SK-N-MC (cell line): Measurements from ENCODE around the gene TMEM218.

ENCODE experiments used
- DNase-seq: peaks from one replicate; pipeline ENCODE4 v3.0.0-alpha.2; 2011; ENCODE audit warnings: low read depth, low spot score
- H3K27ac ChIP-seq: fragments of 200-600 bp; sonication (generic); 2 replicates; pipeline ENCODE4 v1.5.1; 2016; ENCODE audit warnings: mixed run types
- H3K36me3 ChIP-seq: fragments of 200-600 bp; sonication (generic); 2 replicates; pipeline ENCODE4 v1.6.1; 2017; ENCODE audit warnings: antibody characterized with exemption, low read length, mixed read lengths; ENCODE audit not compliant: insufficient read depth
- H3K4me3 ChIP-seq: fragments of 200-600 bp; sonication (generic); 2 replicates; pipeline ENCODE4 v1.5.1; 2016
- H3K9ac ChIP-seq: fragments of 200-600 bp; sonication (generic); 2 replicates; pipeline ENCODE4 v1.8.0; 2017; ENCODE audit warnings: mixed run types, mixed read lengths; ENCODE audit not compliant: insufficient read length
- H3K9me3 ChIP-seq: fragments of 200-600 bp; sonication (generic); 2 replicates; pipeline ENCODE4 v1.6.1; 2017; ENCODE audit warnings: low read depth, mild to moderate bottlenecking, antibody characterized with exemption, low read length, moderate library complexity, mixed read lengths
- EZH2 ChIP-seq: fragments of 200-600 bp; sonication (generic); IDR thresholded peaks from one replicate; pipeline ENCODE4 v1.6.1; 2017; ENCODE audit warnings: antibody characterized with exemption
- FOXP2 ChIP-seq: optimal IDR thresholded peaks from 2 replicates; pipeline ENCODE3; 2011; ENCODE audit warnings: mild to moderate bottlenecking, moderate library complexity; ENCODE audit not compliant: insufficient read depth; ENCODE audit errors: extremely low read length, control extremely low read depth
- POLR2AphosphoS5 ChIP-seq: IDR thresholded peaks from 2 replicates; pipeline ENCODE4 v1.6.1; 2012; ENCODE audit warnings: mild to moderate bottlenecking, low read depth, low read length, borderline replicate concordance

Gene TMEM218

DNA sequence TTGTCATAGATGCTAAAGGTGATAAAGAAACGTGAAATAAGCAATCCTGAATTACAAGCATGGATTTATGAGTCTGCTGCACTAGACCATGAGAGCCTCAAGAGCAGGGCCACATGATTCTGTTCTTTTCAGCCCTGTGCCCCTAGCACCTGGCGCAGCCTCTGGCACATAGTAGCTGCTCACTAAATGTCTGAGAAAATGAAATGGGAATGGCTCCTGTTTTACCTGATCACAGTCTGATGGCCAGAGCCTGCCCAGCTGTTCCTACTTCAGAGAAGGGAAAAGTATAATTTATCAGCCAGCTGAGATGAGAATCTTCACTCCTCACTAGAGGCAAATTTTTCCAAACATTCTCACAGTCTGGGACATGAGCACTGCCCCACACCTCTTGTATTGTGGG, 42.4 kb upstream of the TMEM218 start:
- Histone ChIP-seq H3K9me3 (no peaks in the 10 kb centered on the region), H3K4me3 (no peak overlapping the region), H3K9ac (no peak overlapping the region), H3K27ac (no peak overlapping the region), H3K36me3 (no peaks in the 10 kb centered on the region)
- no peak for DNase-seq
- TF ChIP-seq POLR2AphosphoS5: no peak
- no peak for TF ChIP-seq EZH2
- TF ChIP-seq FOXP2: no peak

DNA sequence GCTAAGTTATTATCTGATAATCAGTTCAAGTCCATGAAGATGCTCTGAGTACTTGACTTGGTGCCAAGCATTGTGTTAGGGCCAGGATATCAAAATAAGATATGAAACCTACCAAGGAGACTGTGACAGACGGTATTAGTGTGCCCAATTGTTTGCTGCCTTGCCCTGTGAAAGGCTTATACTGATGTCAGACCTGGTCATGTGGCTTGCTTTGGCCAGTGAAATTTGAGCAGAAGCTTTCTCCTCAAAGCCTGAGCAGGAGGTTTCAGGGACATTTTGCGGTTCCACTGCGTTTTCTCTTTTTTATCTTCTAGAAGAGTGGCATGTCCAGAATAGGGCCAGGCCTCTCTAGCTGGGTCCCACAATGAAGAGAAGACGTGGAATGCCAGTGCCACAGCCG, 37.3 kb upstream of the TMEM218 start:
- Histone ChIP-seq H3K36me3 (no peaks in the 10 kb centered on the region), H3K4me3 (no peak overlapping the region), H3K9me3 (no peaks in the 10 kb centered on the region), H3K9ac (no peak overlapping the region), H3K27ac (no peak overlapping the region)
- no peak for TF ChIP-seq EZH2
- no peak for DNase-seq

DNA sequence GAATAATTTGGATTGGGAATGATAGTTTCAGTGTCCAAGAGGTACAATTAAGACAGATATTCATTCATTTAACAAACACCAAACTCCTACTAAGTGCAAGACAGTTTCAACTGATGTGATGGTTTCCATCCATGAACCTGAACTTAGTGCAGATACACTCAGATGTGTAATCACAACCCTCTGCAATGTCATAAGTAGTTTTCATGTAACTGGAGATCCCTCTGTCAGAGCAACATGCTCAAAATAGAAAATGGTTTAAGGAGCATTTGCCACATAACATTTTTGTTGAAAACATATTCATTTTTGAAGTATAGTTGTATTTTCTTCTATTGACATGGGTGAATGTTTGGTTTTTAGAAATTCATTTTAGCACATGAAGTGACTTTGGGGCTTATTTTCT, 36.6 kb upstream of the TMEM218 start:
- TF ChIP-seq EZH2 (no peak), FOXP2 (no peak), POLR2AphosphoS5 (no peak)
- H3K9ac ChIP-seq: no peak overlapping the region

DNA sequence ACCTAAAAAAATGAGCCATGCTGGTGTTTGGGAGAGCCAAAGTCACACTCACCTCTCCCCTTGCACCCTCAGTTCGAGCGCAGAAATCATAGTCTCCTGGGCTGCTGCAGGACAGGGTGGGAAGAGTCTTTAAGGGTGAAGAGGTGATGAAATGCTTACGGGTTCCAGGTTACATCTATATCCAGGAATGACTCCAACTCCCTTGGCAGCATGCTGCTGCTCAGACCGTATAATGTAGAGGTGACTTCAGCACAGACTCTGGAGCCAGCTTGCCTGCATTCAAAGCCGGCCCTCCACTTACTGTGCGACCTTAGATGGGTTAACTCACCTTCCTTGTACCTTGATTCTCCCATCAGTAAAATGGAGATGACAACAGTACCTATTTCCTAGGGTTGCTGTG, 35.9 kb upstream of the TMEM218 start:
- TF ChIP-seq FOXP2 (no peak), POLR2AphosphoS5 (no peak), EZH2 (no peak)
- Histone ChIP-seq H3K27ac (no peak overlapping the region), H3K4me3 (no peak overlapping the region), H3K36me3 (no peaks in the 10 kb centered on the region), H3K9me3 (no peaks in the 10 kb centered on the region), H3K9ac (no peak overlapping the region)
- DNase-seq: no peak

More for the DNA sequence above, 36.6 kb upstream of the TMEM218 start:
- Histone ChIP-seq H3K4me3 (no peak overlapping the region), H3K27ac (no peak overlapping the region), H3K9me3 (no peaks in the 10 kb centered on the region), H3K36me3 (no peaks in the 10 kb centered on the region)
- no peak for DNase-seq

DNA sequence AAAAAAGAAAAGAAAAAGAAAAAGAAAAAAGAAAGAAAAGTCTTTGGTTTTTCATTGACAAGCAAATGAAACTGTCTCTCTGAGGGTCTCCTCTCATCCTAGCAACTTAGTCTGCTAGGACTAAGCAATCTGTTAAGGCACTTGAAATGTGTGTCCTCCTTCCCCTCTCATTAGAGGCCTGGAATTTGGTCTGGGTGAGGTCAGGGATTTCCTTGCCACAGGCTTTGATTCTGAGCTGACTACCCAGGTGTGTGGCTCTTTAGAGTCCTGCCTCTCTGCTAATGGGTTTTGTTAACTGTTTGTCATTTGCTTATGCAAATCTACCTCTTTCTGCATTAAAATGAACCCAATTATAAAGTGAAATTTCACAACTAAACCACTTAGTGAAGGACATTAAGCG, 34.8 kb upstream of the TMEM218 start:
- H3K4me3 ChIP-seq: no peak overlapping the region
- no peak for DNase-seq
- H3K36me3 ChIP-seq: no peaks in the 10 kb centered on the region
- no peak overlapping the region for H3K9ac ChIP-seq
- no peaks in the 10 kb centered on the region for H3K9me3 ChIP-seq
- no peak overlapping the region for H3K27ac ChIP-seq
- TF ChIP-seq FOXP2 (no peak), POLR2AphosphoS5 (no peak), EZH2 (no peak)

DNA sequence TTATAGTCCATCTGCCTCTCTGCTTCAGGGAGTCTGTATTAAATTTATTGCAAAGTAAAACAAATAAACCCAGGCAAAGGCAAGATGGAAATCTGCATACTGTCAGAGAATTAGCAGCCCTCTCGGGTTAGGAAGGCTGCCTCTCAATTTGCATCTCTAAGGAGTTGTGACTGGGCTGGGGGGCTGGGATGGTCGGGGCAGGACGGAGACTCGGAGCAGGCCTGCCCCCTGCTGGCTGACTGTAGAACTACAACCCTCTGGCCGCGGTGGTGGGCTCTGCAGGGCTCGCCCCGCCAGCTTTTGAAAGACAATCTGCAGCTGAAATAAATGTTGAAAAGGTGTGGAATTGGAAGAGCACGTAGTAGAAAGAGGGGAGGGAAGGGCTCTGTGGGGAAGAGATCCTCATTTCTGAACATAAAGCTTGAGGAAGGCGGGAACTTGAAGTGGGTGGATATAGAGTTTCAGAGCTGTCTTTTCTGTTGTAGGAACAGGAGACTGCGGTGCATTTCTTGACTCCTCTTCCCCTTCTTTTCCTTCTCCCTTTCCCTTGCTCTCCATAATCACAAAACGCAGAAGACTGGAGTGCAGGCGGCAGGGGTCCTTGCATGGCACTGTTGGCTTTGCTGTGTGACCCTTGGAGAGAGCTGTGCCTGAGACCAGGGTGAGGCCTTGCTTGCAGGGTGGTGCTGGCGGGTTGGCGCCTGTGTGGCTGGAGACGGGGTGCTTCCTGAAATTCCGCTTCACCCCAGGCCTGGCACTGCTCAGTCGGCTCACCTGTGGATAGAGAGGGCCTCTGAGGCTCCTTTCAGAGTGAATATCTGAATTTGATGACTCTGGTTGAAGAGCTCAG, 30.5 kb upstream of the TMEM218 start:
- no peak for DNase-seq
- no peaks in the 10 kb centered on the region for H3K9me3 ChIP-seq
- no peak for TF ChIP-seq EZH2
- no peak for TF ChIP-seq POLR2AphosphoS5
- no peak for TF ChIP-seq FOXP2
- H3K9ac ChIP-seq: peak overlapping the region; percentile 7
- peak overlapping the region; percentile 8; the same call in 1 of the 2 replicates for H3K4me3 ChIP-seq
- H3K27ac ChIP-seq: no peak overlapping the region
- H3K36me3 ChIP-seq: no peaks in the 10 kb centered on the region

DNA sequence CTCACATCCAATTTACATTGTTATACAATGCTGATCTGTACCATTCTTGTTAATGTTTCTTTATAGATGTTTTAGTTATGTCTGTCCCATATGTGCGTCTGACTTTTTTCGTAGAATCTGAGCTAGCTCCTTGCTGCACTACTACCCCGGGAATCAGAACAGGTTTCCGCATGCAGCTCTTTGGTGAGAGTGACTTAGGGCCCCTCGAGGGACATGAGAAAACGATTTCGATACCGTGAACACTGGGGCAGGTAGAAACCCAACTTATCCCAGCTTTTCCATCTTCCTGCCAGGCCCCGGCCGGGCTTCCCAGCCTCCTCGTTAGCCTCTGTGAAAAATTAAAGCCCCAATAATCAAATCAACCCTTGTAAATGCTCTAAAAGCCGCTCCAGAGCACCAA, 29.8 kb upstream of the TMEM218 start:
- no peaks in the 10 kb centered on the region for H3K36me3 ChIP-seq
- H3K9ac ChIP-seq: no peak overlapping the region
- TF ChIP-seq EZH2 (no peak), FOXP2 (no peak), POLR2AphosphoS5 (no peak)
- H3K9me3 ChIP-seq: no peaks in the 10 kb centered on the region
- H3K4me3 ChIP-seq: no peak overlapping the region
- H3K27ac ChIP-seq: no peak overlapping the region
- no peak for DNase-seq

DNA sequence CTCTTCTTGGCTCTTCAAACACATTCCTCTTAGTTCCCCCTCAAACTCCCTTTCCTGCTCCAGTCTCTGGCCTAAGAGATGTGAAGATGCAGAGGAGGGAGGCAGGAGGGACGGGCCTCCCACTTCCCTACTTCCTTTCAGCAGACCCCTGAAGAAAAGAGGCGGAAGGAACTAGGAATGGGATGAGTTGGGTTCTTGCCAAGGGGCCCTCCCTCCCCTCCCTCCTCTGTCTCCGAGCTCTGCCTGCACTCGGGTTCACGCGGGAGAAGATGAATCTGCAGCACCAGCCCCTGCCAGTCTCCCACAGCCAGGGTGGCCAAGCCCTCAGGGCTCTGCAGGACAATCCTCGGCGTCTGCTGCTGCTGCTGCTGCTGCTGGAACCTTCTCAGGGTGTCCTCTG, 28.8 kb upstream of the TMEM218 start:
- Histone ChIP-seq H3K36me3 (no peaks in the 10 kb centered on the region), H3K9me3 (no peaks in the 10 kb centered on the region), H3K9ac (no peak overlapping the region), H3K4me3 (no peak overlapping the region), H3K27ac (no peak overlapping the region)
- TF ChIP-seq EZH2 (no peak), POLR2AphosphoS5 (no peak), FOXP2 (no peak)
- no peak for DNase-seq

DNA sequence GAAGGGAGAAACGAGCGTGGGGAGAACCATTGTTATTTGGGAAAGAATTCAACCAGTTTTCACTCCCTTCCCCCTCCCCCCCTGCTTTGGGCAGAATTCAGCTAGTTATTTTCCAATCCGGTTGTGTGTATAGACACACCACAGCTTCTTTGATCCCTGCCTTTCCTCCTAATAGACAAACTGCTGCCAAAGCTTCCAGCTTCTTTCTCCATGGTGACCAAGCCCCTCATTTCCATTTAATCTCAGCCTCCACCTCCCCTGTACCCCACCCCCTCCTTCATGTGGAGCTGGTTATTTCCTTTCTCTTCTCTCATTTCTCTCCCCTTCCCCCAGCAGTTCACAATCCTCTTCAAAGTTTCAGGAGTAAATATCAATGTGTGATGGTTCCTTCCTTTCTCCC, 28.4 kb upstream of the TMEM218 start:
- TF ChIP-seq FOXP2 (no peak), POLR2AphosphoS5 (no peak), EZH2 (no peak)

More for the DNA sequence above, 28.4 kb upstream of the TMEM218 start:
- Histone ChIP-seq H3K9me3 (no peaks in the 10 kb centered on the region), H3K4me3 (no peak overlapping the region), H3K36me3 (no peaks in the 10 kb centered on the region), H3K27ac (no peak overlapping the region), H3K9ac (no peak overlapping the region)
- no peak for DNase-seq
